Natural killer cell treated with Interleukin-12 subunit alpha and Interleukin-12 subunit beta and Interleukin-15 and Interleukin-18, amount 100 ng/mL, for 72 hours (primary cell): ENCODE measurements around the gene SRD5A1. TPM values are rescaled to one million over a fixed set of nuclear protein-coding genes. Genes with fewer than 3 reads are reported as not detected.

ENCODE experiments used
- ATAC-seq, 2 donors: fragments of 150-1000 bp; cut with Tn5 transposase in 1 of 2; sonication (Bioruptor Pico), chemical (Tn5 transposase) in 1 of 2; 2 replicates each; pipeline ENCODE4 v1.10.0; 2021
- DNase-seq: peaks from one replicate; pipeline ENCODE4 v3.0.0; 2022; ENCODE audit warnings: low spot score
- H3K27ac Mint-ChIP-seq, 2 donors: 1 replicate in 1 of 2; 2 replicates in 1 of 2; pipeline ENCODE4 v1.8.0; 2022; ENCODE audit warnings: mixed read lengths in 2 of 2, mild to moderate bottlenecking in 1 of 2, moderate library complexity in 1 of 2
- H3K27me3 Mint-ChIP-seq, 2 donors: 1 replicate in 1 of 2; 2 replicates in 1 of 2; pipeline ENCODE4 v1.8.0; 2022; ENCODE audit warnings: mixed read lengths in 2 of 2
- H3K36me3 Mint-ChIP-seq: one replicate; pipeline ENCODE4 v1.8.0; 2022; ENCODE audit warnings: mixed read lengths
- H3K4me1 Mint-ChIP-seq, 2 donors: 1 replicate in 1 of 2; 2 replicates in 1 of 2; pipeline ENCODE4 v1.8.0; 2022; ENCODE audit warnings: low read depth in 2 of 2, mixed read lengths in 2 of 2, mild to moderate bottlenecking in 1 of 2
- H3K4me3 Mint-ChIP-seq: one replicate; pipeline ENCODE4 v1.8.0; 2022; ENCODE audit warnings: mixed read lengths
- H3K9me3 Mint-ChIP-seq: 2 replicates; pipeline ENCODE4 v1.8.0; 2022; ENCODE audit warnings: mixed read lengths
- total RNA-seq, 2 donors: library from RNA; stranded (reverse); gene quantifications; one replicate each; pipeline ENCODE4 v1.2.3, GENCODE V29; 2022

The SRD5A1 gene
- total RNA-seq, 2 donors from 2014 or later = 7.2 to 14.6 TPM

GRCh38 chr5:6673031-6673430 is 39.8 kb downstream of the SRD5A1 start:
- no peak for ATAC-seq
- H3K36me3 Mint-ChIP-seq = peaks cover 4% of the 10 kb centered on the region

GRCh38 chr5:6673963-6674362 is 40.7 kb downstream of the SRD5A1 start:
- peaks cover 3% of the 10 kb centered on the region for H3K9me3 Mint-ChIP-seq
- peaks cover 0 to 5% of the 10 kb centered on the region in 2 donors for H3K27me3 Mint-ChIP-seq
- no peak overlapping the region for H3K4me3 Mint-ChIP-seq
- ATAC-seq = no peak
- H3K27ac Mint-ChIP-seq = no peak overlapping the region
- no peaks in the 10 kb centered on the region for H3K4me1 Mint-ChIP-seq
- no peak for DNase-seq
- peaks cover 4% of the 10 kb centered on the region for H3K36me3 Mint-ChIP-seq

More at GRCh38 chr5:6673031-6673430, 39.8 kb downstream of the SRD5A1 start:
- H3K9me3 Mint-ChIP-seq = peaks cover 3% of the 10 kb centered on the region
- DNase-seq = no peak
- no peaks in the 10 kb centered on the region for H3K4me1 Mint-ChIP-seq
- no peak overlapping the region for H3K4me3 Mint-ChIP-seq
- H3K27ac Mint-ChIP-seq = no peak overlapping the region
- H3K27me3 Mint-ChIP-seq = peaks cover 0 to 3% of the 10 kb centered on the region in 2 donors

GRCh38 chr5:6674421-6674820 is 41.2 kb downstream of the SRD5A1 start:
- no peak for DNase-seq
- Mint-ChIP-seq H3K36me3 (peaks cover 4% of the 10 kb centered on the region), H3K27ac (no peak overlapping the region), H3K4me3 (no peak overlapping the region), H3K4me1 (no peaks in the 10 kb centered on the region), H3K9me3 (peaks cover 3% of the 10 kb centered on the region), H3K27me3 (peaks cover 0 to 5% of the 10 kb centered on the region in 2 donors)
- no peak for ATAC-seq

- DNase-seq (no peak), ATAC-seq (no peak)
- Mint-ChIP-seq H3K27me3 (peaks cover 0 to 5% of the 10 kb centered on the region in 2 donors), H3K36me3 (peaks cover 4% of the 10 kb centered on the region), H3K4me3 (no peak overlapping the region), H3K4me1 (no peaks in the 10 kb centered on the region), H3K9me3 (peaks cover 3% of the 10 kb centered on the region), H3K27ac (no peak overlapping the region)
Measured at GRCh38 chr5:6674886-6675285, 41.6 kb downstream of the SRD5A1 start.

GRCh38 chr5:6675784-6676491 is 42.7 kb downstream of the SRD5A1 start:
- Mint-ChIP-seq H3K4me1 (no peaks in the 10 kb centered on the region), H3K4me3 (no peak overlapping the region), H3K9me3 (peaks cover 3% of the 10 kb centered on the region), H3K27ac (no peak overlapping the region), H3K27me3 (peaks cover 0 to 5% of the 10 kb centered on the region in 2 donors), H3K36me3 (no peaks in the 10 kb centered on the region)
- DNase-seq = no peak
- ATAC-seq = no peak

GRCh38 chr5:6676702-6677101 is 43.5 kb downstream of the SRD5A1 start:
- Mint-ChIP-seq H3K27me3 (peaks cover 5 to 8% of the 10 kb centered on the region in 2 donors), H3K9me3 (peaks cover 3% of the 10 kb centered on the region), H3K27ac (no peak overlapping the region), H3K4me1 (peaks cover 0 to 3% of the 10 kb centered on the region in 2 donors), H3K4me3 (no peak overlapping the region), H3K36me3 (no peaks in the 10 kb centered on the region)
- ATAC-seq (no peak), DNase-seq (no peak)

GRCh38 chr5:6678385-6678784 is 45.1 kb downstream of the SRD5A1 start:
- Mint-ChIP-seq H3K9me3 (peaks cover 3% of the 10 kb centered on the region), H3K4me3 (no peak overlapping the region), H3K27ac (no peak overlapping the region), H3K27me3 (peaks cover 8% of the 10 kb centered on the region in 2 donors), H3K4me1 (peaks cover 0 to 6% of the 10 kb centered on the region in 2 donors), H3K36me3 (no peaks in the 10 kb centered on the region)
- no peak for DNase-seq
- ATAC-seq = no peak

- Mint-ChIP-seq H3K9me3 (peaks cover 3% of the 10 kb centered on the region), H3K36me3 (no peaks in the 10 kb centered on the region), H3K27ac (no peak overlapping the region), H3K4me3 (no peak overlapping the region), H3K27me3 (peaks cover 15 to 16% of the 10 kb centered on the region in 2 donors), H3K4me1 (peaks cover 0 to 6% of the 10 kb centered on the region in 2 donors)
- no peak for DNase-seq
- no peak for ATAC-seq
Measured at GRCh38 chr5:6680922-6681321, 47.7 kb downstream of the SRD5A1 start.

GRCh38 chr5:6681682-6682081 is 48.4 kb downstream of the SRD5A1 start:
- Mint-ChIP-seq H3K4me1 (peaks cover 0 to 6% of the 10 kb centered on the region in 2 donors), H3K9me3 (peaks cover under 1% of the 10 kb centered on the region), H3K4me3 (no peak overlapping the region), H3K27me3 (peaks cover 14 to 17% of the 10 kb centered on the region in 2 donors), H3K36me3 (no peaks in the 10 kb centered on the region), H3K27ac (no peak overlapping the region)
- ATAC-seq (no peak), DNase-seq (no peak)

GRCh38 chr5:6682239-6682638 is 49.0 kb downstream of the SRD5A1 start:
- no peaks in the 10 kb centered on the region for H3K36me3 Mint-ChIP-seq
- H3K27ac Mint-ChIP-seq = no peak overlapping the region
- peaks cover 0 to 7% of the 10 kb centered on the region in 2 donors for H3K4me1 Mint-ChIP-seq
- ATAC-seq (no peak), DNase-seq (no peak)
- H3K27me3 Mint-ChIP-seq = peaks cover 13 to 19% of the 10 kb centered on the region in 2 donors
- H3K4me3 Mint-ChIP-seq = no peak overlapping the region
- no peaks in the 10 kb centered on the region for H3K9me3 Mint-ChIP-seq

GRCh38 chr5:6683241-6683640 is 50.0 kb downstream of the SRD5A1 start:
- Mint-ChIP-seq H3K27ac (no peak overlapping the region), H3K9me3 (no peaks in the 10 kb centered on the region), H3K36me3 (no peaks in the 10 kb centered on the region), H3K4me1 (peaks cover 4 to 12% of the 10 kb centered on the region in 2 donors), H3K27me3 (peaks cover 21 to 27% of the 10 kb centered on the region in 2 donors), H3K4me3 (no peak overlapping the region)
- ATAC-seq = no peak
- no peak for DNase-seq

GRCh38 chr5:6684075-6684474 is 50.8 kb downstream of the SRD5A1 start:
- no peak overlapping the region for H3K4me3 Mint-ChIP-seq
- H3K27me3 Mint-ChIP-seq = peaks cover 19 to 27% of the 10 kb centered on the region in 2 donors
- H3K4me1 Mint-ChIP-seq = peaks cover 4 to 12% of the 10 kb centered on the region in 2 donors
- H3K9me3 Mint-ChIP-seq = no peaks in the 10 kb centered on the region
- H3K36me3 Mint-ChIP-seq = no peaks in the 10 kb centered on the region
- DNase-seq = no peak
- no peak overlapping the region for H3K27ac Mint-ChIP-seq
- ATAC-seq = no peak

GRCh38 chr5:6686501-6686900 is 53.3 kb downstream of the SRD5A1 start:
- peaks cover 32 to 38% of the 10 kb centered on the region in 2 donors for H3K27me3 Mint-ChIP-seq
- no peak overlapping the region for H3K27ac Mint-ChIP-seq
- peaks cover 4 to 11% of the 10 kb centered on the region in 2 donors for H3K4me1 Mint-ChIP-seq
- H3K36me3 Mint-ChIP-seq = no peaks in the 10 kb centered on the region
- DNase-seq (no peak), ATAC-seq (no peak)
- no peak overlapping the region for H3K4me3 Mint-ChIP-seq
- H3K9me3 Mint-ChIP-seq = no peaks in the 10 kb centered on the region

GRCh38 chr5:6686915-6687409 is 53.7 kb downstream of the SRD5A1 start:
- H3K4me3 Mint-ChIP-seq = no peak overlapping the region
- H3K27me3 Mint-ChIP-seq = peaks cover 30 to 35% of the 10 kb centered on the region in 2 donors
- ATAC-seq (no peak), DNase-seq (no peak)
- H3K36me3 Mint-ChIP-seq = no peaks in the 10 kb centered on the region
- peaks cover 4 to 7% of the 10 kb centered on the region in 2 donors for H3K4me1 Mint-ChIP-seq
- no peaks in the 10 kb centered on the region for H3K9me3 Mint-ChIP-seq
- H3K27ac Mint-ChIP-seq = no peak overlapping the region
